IMR-90 (cell line): ENCODE data around the gene SLC19A1. TPM values are rescaled to one million over a fixed set of nuclear protein-coding genes. Genes with fewer than 3 reads are reported as not detected.

ENCODE experiments used
- ATAC-seq: fragments of 200-7000 bp; cut with Tn5 transposase; 2 replicates; pipeline ENCODE4 v1.9.1; 2020; ENCODE audit warnings: low read depth, mild to moderate bottlenecking, moderate library complexity
- BruUV-seq: library from RNA; stranded (reverse); fragments of 400-500 nt; replicated peaks from 2 replicates; lab custom pipeline; 2021; lab: Mats Ljungman, UMichigan
- CTCF ChIA-PET: fragments of 300-600 bp; formaldehyde crosslinking; extraction: SDS; loops from one replicate; lab custom pipeline; 2021; ENCODE audit warnings: antibody characterized with exemption; lab: Yijun Ruan, JAX
- POLR2A ChIA-PET: fragments of 300-600 bp; sonication (Branson Sonifier 250); formaldehyde crosslinking; loops from one replicate; lab custom pipeline; 2022; ENCODE audit warnings: antibody characterized with exemption; ENCODE audit not compliant: unreplicated experiment; lab: Charles Lee
- DNase-seq: peaks from one replicate; pipeline ENCODE4 v3.0.0; 2013
- H2AFZ ChIP-seq: replicated peaks from 2 replicates; pipeline ENCODE3; 2013; ENCODE audit warnings: low read length, mild to moderate bottlenecking; ENCODE audit not compliant: poor library complexity
- H2AK5ac ChIP-seq: 2 replicates; pipeline ENCODE4 v1.6.1; 2013; ENCODE audit warnings: low read depth, low read length, inconsistent platforms
- H2AK9ac ChIP-seq: replicated peaks from 2 replicates; pipeline ENCODE3; 2013; ENCODE audit warnings: mild to moderate bottlenecking, low read depth, low read length, moderate library complexity; ENCODE audit not compliant: poor library complexity
- H2BK120ac ChIP-seq: 2 replicates; pipeline ENCODE4 v1.6.1; 2013; ENCODE audit warnings: low read depth, low read length, inconsistent platforms
- H2BK15ac ChIP-seq: 3 replicates; pipeline ENCODE4 v1.6.1; 2013; ENCODE audit warnings: low read depth, low read length, inconsistent platforms
- H2BK20ac ChIP-seq: 2 replicates; pipeline ENCODE4 v1.6.1; 2013; ENCODE audit warnings: low read depth, mild to moderate bottlenecking, inconsistent platforms, low read length, moderate library complexity
- H2BK5ac ChIP-seq: 2 replicates; pipeline ENCODE4 v1.6.1; 2013; ENCODE audit warnings: mild to moderate bottlenecking, low read depth, low read length, inconsistent platforms; ENCODE audit not compliant: poor library complexity, severe bottlenecking
- H3K14ac ChIP-seq: replicated peaks from 2 replicates; pipeline ENCODE4 v1.6.1; 2013; ENCODE audit warnings: low read depth, low read length, inconsistent platforms
- H3K18ac ChIP-seq: 2 replicates; pipeline ENCODE4 v1.6.1; 2013; ENCODE audit warnings: low read depth, low read length, control low read depth
- H3K23ac ChIP-seq: 2 replicates; pipeline ENCODE4 v1.6.1; 2013; ENCODE audit warnings: low read depth, low read length, inconsistent platforms
- H3K27ac ChIP-seq: 2 replicates; pipeline ENCODE4 v1.5.1; 2013; ENCODE audit warnings: mild to moderate bottlenecking, control low read depth, low read length; ENCODE audit not compliant: insufficient read depth
- H3K27me3 ChIP-seq: 2 replicates; pipeline ENCODE4 v1.6.1; 2013; ENCODE audit warnings: low read length; ENCODE audit not compliant: control insufficient read depth, insufficient read depth
- H3K36me3 ChIP-seq: 2 replicates; pipeline ENCODE4 v1.6.1; 2013; ENCODE audit warnings: low read length, mixed read lengths; ENCODE audit not compliant: control insufficient read depth, insufficient read depth
- H3K4ac ChIP-seq: 2 replicates; pipeline ENCODE4 v1.6.1; 2013; ENCODE audit warnings: low read depth, low read length, inconsistent platforms
- H3K4me1 ChIP-seq: 2 replicates; pipeline ENCODE4 v1.6.1; 2013; ENCODE audit warnings: low read length, mixed read lengths; ENCODE audit not compliant: control insufficient read depth, insufficient read depth
- H3K4me2 ChIP-seq: 2 replicates; pipeline ENCODE4 v1.6.1; 2013; ENCODE audit warnings: low read depth, mild to moderate bottlenecking, control low read depth, low read length, moderate library complexity
- H3K4me3 ChIP-seq: 2 replicates; pipeline ENCODE4 v1.5.1; 2013; ENCODE audit warnings: low read depth, mild to moderate bottlenecking, control low read depth, low read length, moderate library complexity; ENCODE audit not compliant: insufficient read depth
- H3K56ac ChIP-seq: 2 replicates; pipeline ENCODE4 v1.6.1; 2013; ENCODE audit warnings: low read length, inconsistent platforms; ENCODE audit not compliant: insufficient read depth; ENCODE audit errors: extremely low read depth
- H3K79me1 ChIP-seq, 2 experiments: 2 replicates each; pipeline ENCODE4 v1.6.1; 2013; ENCODE audit warnings: low read length in 2 of 2, inconsistent platforms in 1 of 2, low read depth in 1 of 2
- H3K9ac ChIP-seq: 2 replicates; pipeline ENCODE4 v1.6.1; 2013; ENCODE audit warnings: low read depth, low read length, control low read depth
- H3K9me1 ChIP-seq: 2 replicates; pipeline ENCODE4 v1.6.1; 2013; ENCODE audit warnings: low read length, inconsistent platforms; ENCODE audit not compliant: insufficient read depth
- H3K9me3 ChIP-seq: 2 replicates; pipeline ENCODE4 v1.6.1; 2013; ENCODE audit warnings: low read length; ENCODE audit not compliant: control insufficient read depth, insufficient read depth
- H4K20me1 ChIP-seq: 2 replicates; pipeline ENCODE4 v1.6.1; 2013; ENCODE audit warnings: low read length, inconsistent platforms; ENCODE audit not compliant: insufficient read depth
- H4K5ac ChIP-seq: 2 replicates; pipeline ENCODE4 v1.6.1; 2013; ENCODE audit warnings: mild to moderate bottlenecking, low read depth, low read length, control low read depth
- H4K8ac ChIP-seq, 2 experiments: 2 replicates each; pipeline ENCODE4 v1.6.1; 2013; ENCODE audit warnings: low read depth in 2 of 2, low read length in 2 of 2, control low read depth in 1 of 2, inconsistent platforms in 1 of 2
- H4K91ac ChIP-seq: 2 replicates; pipeline ENCODE4 v1.6.1; 2013; ENCODE audit warnings: low read depth, low read length, inconsistent platforms; ENCODE audit not compliant: insufficient read depth
- BHLHE40 ChIP-seq: fragments of 150-350 bp; IDR thresholded peaks from 2 replicates; pipeline ENCODE4 v1.6.1; 2016; ENCODE audit warnings: mild to moderate bottlenecking, low read depth, low read length
- CEBPB ChIP-seq: IDR thresholded peaks from 2 replicates; pipeline ENCODE4 v1.6.1; 2012; ENCODE audit warnings: low read depth, low read length, improper control_type of control experiment
- FOS ChIP-seq: fragments of 150-350 bp; IDR thresholded peaks from 2 replicates; pipeline ENCODE4 v1.6.1; 2016; ENCODE audit warnings: low read depth, low read length
- MAFK ChIP-seq: IDR thresholded peaks from 2 replicates; pipeline ENCODE4 v1.6.1; 2012; ENCODE audit warnings: low read depth, low read length, improper control_type of control experiment
- MAZ ChIP-seq: IDR thresholded peaks from 2 replicates; pipeline ENCODE4 v1.6.1; 2012; ENCODE audit warnings: low read depth, mild to moderate bottlenecking, low read length, improper control_type of control experiment, moderate library complexity, borderline replicate concordance
- MXI1 ChIP-seq: IDR thresholded peaks from 2 replicates; pipeline ENCODE4 v1.6.1; 2012; ENCODE audit warnings: low read depth, mild to moderate bottlenecking, low read length, moderate library complexity, borderline replicate concordance
- NFE2L2 ChIP-seq: fragments of 150-350 bp; IDR thresholded peaks from 2 replicates; pipeline ENCODE4 v1.6.1; 2016; ENCODE audit warnings: low read depth, mild to moderate bottlenecking, low read length
- RCOR1 ChIP-seq: IDR thresholded peaks from 2 replicates; pipeline ENCODE4 v1.6.1; 2012; ENCODE audit warnings: mild to moderate bottlenecking, low read length, improper control_type of control experiment; ENCODE audit not compliant: insufficient replicate concordance
- SMC3 ChIP-seq: fragments of 150-350 bp; IDR thresholded peaks from 2 replicates; pipeline ENCODE4 v1.6.1; 2016; ENCODE audit warnings: low read depth, mild to moderate bottlenecking, antibody characterized with exemption, low read length, moderate library complexity
- USF2 ChIP-seq: fragments of 150-350 bp; IDR thresholded peaks from 2 replicates; pipeline ENCODE4 v1.6.1; 2017; ENCODE audit warnings: mild to moderate bottlenecking, antibody characterized with exemption, low read length, low read depth
- WGBS, 2 experiments: methylation state at CpG; one replicate each; pipeline versions ENCODE4 v1.1.5 to v1.1.7; 2013; ENCODE audit warnings: missing lambda C conversion rate in 2 of 2; ENCODE audit not compliant: insufficient read length in 1 of 2; ENCODE audit errors: extremely low coverage in 2 of 2; 5-methylcytosine and 5-hydroxymethylcytosine counted together
- dilution Hi-C: fragments of 300-500 bp; cut with HindIII; formaldehyde crosslinking; loops from one replicate; pipeline ENCODE4 v1.14.3; 2018; ENCODE audit warnings: low sequenced_read_pairs; ENCODE audit not compliant: unreplicated experiment
- in situ Hi-C: fragments of 300-500 bp; cut with MboI; formaldehyde crosslinking; loops from 3 replicates; pipeline ENCODE4 v1.14.3; 2019; ENCODE audit warnings: low sequenced_read_pairs, inconsistent platforms, mixed read lengths
- intact Hi-C: fragments of 100-400 bp; cut with micrococcal nuclease; formaldehyde crosslinking; loops from 2 replicates; pipeline ENCODE4 v1.10.0; 2022
- polyA plus RNA-seq, 3 experiments: library from polyadenylated mRNA; depleted of rRNA; stranded (reverse); fragments of >200 nt; gene quantifications; 2 replicates each; pipeline ENCODE4 v1.2.3, GENCODE V29; 2012; ENCODE audit warnings: low replicate concordance in 1 of 3
- total RNA-seq: library from RNA; depleted of rRNA; stranded (reverse); fragments of >200 nt; gene quantifications from 2 replicates; pipeline ENCODE4 v1.2.3, GENCODE V29; 2012
- TF ChIP-seq, protein P1 (sequence below): conservative IDR thresholded peaks from 2 replicates; pipeline ENCODE4 v1.5.1; 2012; ENCODE audit warnings: mild to moderate bottlenecking, low read depth, low read length, improper control_type of control experiment

The SLC19A1 gene
- total and polyA plus RNA-seq, 2 of the 4 experiments (the other 2 are of a cell fraction) = 2.2 to 16.2 TPM

- Histone ChIP-seq H3K23ac (peak overlapping the region; percentile 78), H3K9ac (peak overlapping the region; percentile 11; the same call in 1 of the 2 replicates), H4K5ac (peak overlapping the region; percentile 11; the same call in 1 of the 2 replicates), H4K8ac (peak overlapping the region; percentile 80 to 91; a peak in 2 of 4 replicates), H2AK9ac (peak overlapping the region; percentile 94), H3K79me1 (peaks cover 9 to 27% of the 10 kb centered on the region in 2 experiments), H3K9me3 (no peaks in the 10 kb centered on the region), H3K4me2 (peak overlapping the region; percentile 83), H3K27me3 (no peaks in the 10 kb centered on the region; the same call in 1 of the 2 replicates), H2AFZ (peak overlapping the region; percentile 95), H3K4me1 (peaks cover 3% of the 10 kb centered on the region; the same call in 1 of the 2 replicates), H3K9me1 (no peaks in the 10 kb centered on the region), H2BK120ac (0 out of 2 replicates have a peak overlapping the region, but pooled peaks have one; percentile 54), H3K56ac (no peak overlapping the region), H3K27ac (no peak overlapping the region; the same call in 1 of the 2 replicates), H2BK20ac (no peak overlapping the region), H3K4me3 (peak overlapping the region; percentile 42), H4K20me1 (0 out of 2 replicates have a peak, but pooled peaks cover 3% of the 10 kb centered on the region), H2BK5ac (no peak overlapping the region), H3K36me3 (no peaks in the 10 kb centered on the region), H2AK5ac (peak overlapping the region; percentile 78), H3K18ac (no peak overlapping the region), H3K14ac (peak overlapping the region; percentile 72; the same call in 1 of the 2 replicates), H2BK15ac (no peak overlapping the region), H3K4ac (peak overlapping the region; percentile 25), H4K91ac (peak overlapping the region; percentile 56)
- TF ChIP-seq, protein P1, sequence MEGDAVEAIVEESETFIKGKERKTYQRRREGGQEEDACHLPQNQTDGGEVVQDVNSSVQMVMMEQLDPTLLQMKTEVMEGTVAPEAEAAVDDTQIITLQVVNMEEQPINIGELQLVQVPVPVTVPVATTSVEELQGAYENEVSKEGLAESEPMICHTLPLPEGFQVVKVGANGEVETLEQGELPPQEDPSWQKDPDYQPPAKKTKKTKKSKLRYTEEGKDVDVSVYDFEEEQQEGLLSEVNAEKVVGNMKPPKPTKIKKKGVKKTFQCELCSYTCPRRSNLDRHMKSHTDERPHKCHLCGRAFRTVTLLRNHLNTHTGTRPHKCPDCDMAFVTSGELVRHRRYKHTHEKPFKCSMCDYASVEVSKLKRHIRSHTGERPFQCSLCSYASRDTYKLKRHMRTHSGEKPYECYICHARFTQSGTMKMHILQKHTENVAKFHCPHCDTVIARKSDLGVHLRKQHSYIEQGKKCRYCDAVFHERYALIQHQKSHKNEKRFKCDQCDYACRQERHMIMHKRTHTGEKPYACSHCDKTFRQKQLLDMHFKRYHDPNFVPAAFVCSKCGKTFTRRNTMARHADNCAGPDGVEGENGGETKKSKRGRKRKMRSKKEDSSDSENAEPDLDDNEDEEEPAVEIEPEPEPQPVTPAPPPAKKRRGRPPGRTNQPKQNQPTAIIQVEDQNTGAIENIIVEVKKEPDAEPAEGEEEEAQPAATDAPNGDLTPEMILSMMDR = no peak
- TF ChIP-seq SMC3 = no peak
- peak; percentile 69; the same call in 1 of the 2 replicates for TF ChIP-seq MAZ
- no peak for TF ChIP-seq RCOR1
- TF ChIP-seq NFE2L2 = no peak
- TF ChIP-seq MXI1 = peak; percentile 98
- no peak for TF ChIP-seq CEBPB
- TF ChIP-seq MAFK = no peak
- TF ChIP-seq USF2 = peak; percentile 69
- TF ChIP-seq FOS = no peak
- TF ChIP-seq BHLHE40 = peak; percentile 94
- BruUV-seq = no TSS peak
- ChIA-PET CTCF (no interaction called here), POLR2A (interaction anchor here (0.5 kb wide), 1 partner anchor 515 kb away, joined by 3 read pairs; no protein-coding TSS in a partner anchor)
- 16% methylated on average over 29 of the region's 50 CpGs; no CpG with 5 or more reads in 1 of the 2 experiments for WGBS, 2 experiments
- in situ Hi-C loops = no loop called here
- DNase-seq (peak; percentile 33), ATAC-seq (peak; percentile 76)
- dilution Hi-C loops = no loop called here
- intact Hi-C loops = no loop called here
Measured at GRCh38 chr21:45541221-45542039, 810 bp downstream of the SLC19A1 start.
